Right lobe of liver (tissue), 4 donors: ENCODE measurements around the gene MED19.

Source experiments
- CTCF ChIP-seq, 4 donors: fragments of 200-600 bp in 3 of 4; fragments of 450-650 bp in 1 of 4; IDR thresholded peaks; one replicate each; pipeline versions ENCODE4 v1.5.1 to v1.8.0; 2016 to 2022; ENCODE audit warnings: antibody characterized with exemption in 4 of 4, mild to moderate bottlenecking in 2 of 4
- POLR2A ChIP-seq: fragments of 450-650 bp; IDR thresholded peaks from one replicate; pipeline ENCODE4 v1.6.1; 2017; ENCODE audit warnings: antibody characterized with exemption, mild to moderate bottlenecking
- donor health status: DM: no; HTN: no; CAD: no.
- donor health status: DM: no; HTN: no; CAD: no.
- donor health status: DM: no; HTN: yes; CAD: no.

GRCh38 chr11:57751176-57751575, 39.2 kb upstream of the MED19 start:
- TF ChIP-seq CTCF (IDR thresholded peaks at IDR 0.05) (no peak), POLR2A (no peak)
